Cortex of kidney (tissue), 1 donor: ENCODE data around the gene PCDHGA8.
"Not testable (repeated sequence)": the region's sequence is repeated elsewhere in the genome, so short reads cannot be mapped to it uniquely, and the experiment has no call there.

ENCODE experiments used
- DNase-seq: peaks from one replicate; lab custom pipeline; 2025; lab: John Stamatoyannopoulos, UW

The PCDHGA8 gene

GRCh38 chr5:141392429-141393198 is at the start of gene PCDHGA8:
PCDHGA8 (plus strand) TSS chr5:141392633; CDS start chr5:141392814, 181 bp downstream.
- DNase-seq, result no peak

- DNase-seq, result no peak
These were observed 49.7 kb upstream of the PCDHGA8 start for GRCh38 chr5:141342773-141343172.

- DNase-seq, result no peak
These were observed 49.0 kb upstream of the PCDHGA8 start, which contains the start of gene PCDHGA3 for GRCh38 chr5:141343242-141343952. PCDHGA3 (plus strand) TSS chr5:141343829; CDS start chr5:141344034, 205 bp downstream.

GRCh38 chr5:141343953-141344463 is 48.4 kb upstream of the PCDHGA8 start:
- DNase-seq, result no peak

GRCh38 chr5:141345327-141345726 is 47.1 kb upstream of the PCDHGA8 start:
- DNase-seq, result no peak

GRCh38 chr5:141346017-141346416 is 46.4 kb upstream of the PCDHGA8 start:
- DNase-seq, result not testable (repeated sequence)

GRCh38 chr5:141349917-141350619 is 42.4 kb upstream of the PCDHGA8 start, which contains the start of gene PCDHGB1:
PCDHGB1 (plus strand) TSS chr5:141350099; CDS start chr5:141350261, 162 bp downstream.
- no peak for DNase-seq

GRCh38 chr5:141351591-141351990 is 40.8 kb upstream of the PCDHGA8 start:
- DNase-seq, result no peak

GRCh38 chr5:141354900-141355469 is 37.4 kb upstream of the PCDHGA8 start, which contains the start of gene PCDHGA4:
PCDHGA4 (plus strand) TSS chr5:141355021; CDS start chr5:141355108, 87 bp downstream.
- no peak for DNase-seq

GRCh38 chr5:141355641-141356040 is 36.8 kb upstream of the PCDHGA8 start:
- DNase-seq, result no peak

- DNase-seq, result no peak
These were observed 36.3 kb upstream of the PCDHGA8 start for GRCh38 chr5:141356133-141356532.

GRCh38 chr5:141356950-141357349 is 35.5 kb upstream of the PCDHGA8 start:
- no peak for DNase-seq

GRCh38 chr5:141359790-141360426 is 32.5 kb upstream of the PCDHGA8 start, which contains the start of gene PCDHGB2:
PCDHGB2 (plus strand) TSS chr5:141359994; CDS start chr5:141360136, 142 bp downstream.
- DNase-seq, result no peak

GRCh38 chr5:141360685-141361084 is 31.7 kb upstream of the PCDHGA8 start:
- DNase-seq, result no peak

- DNase-seq, result no peak
These were observed 29.7 kb upstream of the PCDHGA8 start for GRCh38 chr5:141362719-141363118.

- no peak for DNase-seq
These were observed 28.3 kb upstream of the PCDHGA8 start, which contains the start of gene PCDHGA5 for GRCh38 chr5:141363952-141364660. PCDHGA5 (plus strand) TSS chr5:141364162; CDS start chr5:141364331, 169 bp downstream.

GRCh38 chr5:141366016-141366896 is 26.2 kb upstream of the PCDHGA8 start:
- DNase-seq, result no peak

GRCh38 chr5:141369994-141370848 is 22.2 kb upstream of the PCDHGA8 start, which contains the start of gene PCDHGB3:
PCDHGB3 (plus strand) TSS chr5:141370242; CDS start chr5:141370395, 153 bp downstream.
- no peak for DNase-seq
